PFSK-1 (cell line): ENCODE data around the gene ETFA.

Experiments used
- POLR2AphosphoS5 ChIP-seq: IDR thresholded peaks from 2 replicates; pipeline ENCODE4 v1.6.1; 2012; ENCODE audit warnings: low read depth, mild to moderate bottlenecking, control low read depth, low read length, moderate library complexity
- TF ChIP-seq, protein P1 (sequence below), 2 experiments: IDR thresholded peaks; 2 replicates each; pipeline versions ENCODE4 v1.6.1 to v1.8.0; 2011 to 2012; ENCODE audit warnings: low read depth in 2 of 2, low read length in 2 of 2, control low read depth in 1 of 2, inconsistent platforms in 1 of 2, mild to moderate bottlenecking in 1 of 2, moderate library complexity in 1 of 2; ENCODE audit not compliant: insufficient read depth in 1 of 2

DNA sequence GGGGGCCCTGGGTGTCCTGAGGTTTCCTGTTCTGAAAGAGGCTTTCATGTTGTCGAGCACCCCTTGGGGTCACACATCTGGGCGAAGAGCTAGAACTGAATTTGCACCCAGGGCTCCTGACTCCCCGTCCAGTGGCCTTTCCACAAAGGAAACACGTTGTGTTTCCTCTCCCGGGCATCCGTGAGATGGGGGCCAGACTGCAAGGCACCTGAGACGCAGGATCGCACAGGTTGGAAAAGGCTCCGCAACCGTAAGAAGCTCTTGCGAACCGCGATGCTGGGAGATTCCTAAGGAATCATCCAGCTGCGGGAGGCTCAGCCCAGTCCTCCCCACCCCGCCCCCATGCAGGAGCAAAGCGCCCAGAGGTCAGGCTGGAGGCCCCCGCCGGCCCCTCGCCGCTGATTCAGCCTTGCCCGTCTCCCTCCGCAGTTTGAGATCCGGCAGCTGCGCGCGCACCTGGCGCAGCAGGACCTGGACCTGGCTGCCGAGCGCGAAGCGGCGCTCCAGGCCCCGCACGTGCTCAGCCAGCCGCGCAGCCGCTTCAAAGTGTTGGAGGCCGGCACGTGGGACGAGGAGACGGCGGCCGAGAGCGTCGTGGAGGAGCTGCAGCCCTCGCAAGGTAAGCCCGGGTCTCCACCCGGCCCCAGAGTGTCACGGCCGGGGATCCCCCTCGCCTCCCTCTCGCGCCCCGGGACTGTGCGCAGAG is 119.6 kb downstream of the ETFA start:
- TF ChIP-seq POLR2AphosphoS5: no peak
- TF ChIP-seq, protein P1, sequence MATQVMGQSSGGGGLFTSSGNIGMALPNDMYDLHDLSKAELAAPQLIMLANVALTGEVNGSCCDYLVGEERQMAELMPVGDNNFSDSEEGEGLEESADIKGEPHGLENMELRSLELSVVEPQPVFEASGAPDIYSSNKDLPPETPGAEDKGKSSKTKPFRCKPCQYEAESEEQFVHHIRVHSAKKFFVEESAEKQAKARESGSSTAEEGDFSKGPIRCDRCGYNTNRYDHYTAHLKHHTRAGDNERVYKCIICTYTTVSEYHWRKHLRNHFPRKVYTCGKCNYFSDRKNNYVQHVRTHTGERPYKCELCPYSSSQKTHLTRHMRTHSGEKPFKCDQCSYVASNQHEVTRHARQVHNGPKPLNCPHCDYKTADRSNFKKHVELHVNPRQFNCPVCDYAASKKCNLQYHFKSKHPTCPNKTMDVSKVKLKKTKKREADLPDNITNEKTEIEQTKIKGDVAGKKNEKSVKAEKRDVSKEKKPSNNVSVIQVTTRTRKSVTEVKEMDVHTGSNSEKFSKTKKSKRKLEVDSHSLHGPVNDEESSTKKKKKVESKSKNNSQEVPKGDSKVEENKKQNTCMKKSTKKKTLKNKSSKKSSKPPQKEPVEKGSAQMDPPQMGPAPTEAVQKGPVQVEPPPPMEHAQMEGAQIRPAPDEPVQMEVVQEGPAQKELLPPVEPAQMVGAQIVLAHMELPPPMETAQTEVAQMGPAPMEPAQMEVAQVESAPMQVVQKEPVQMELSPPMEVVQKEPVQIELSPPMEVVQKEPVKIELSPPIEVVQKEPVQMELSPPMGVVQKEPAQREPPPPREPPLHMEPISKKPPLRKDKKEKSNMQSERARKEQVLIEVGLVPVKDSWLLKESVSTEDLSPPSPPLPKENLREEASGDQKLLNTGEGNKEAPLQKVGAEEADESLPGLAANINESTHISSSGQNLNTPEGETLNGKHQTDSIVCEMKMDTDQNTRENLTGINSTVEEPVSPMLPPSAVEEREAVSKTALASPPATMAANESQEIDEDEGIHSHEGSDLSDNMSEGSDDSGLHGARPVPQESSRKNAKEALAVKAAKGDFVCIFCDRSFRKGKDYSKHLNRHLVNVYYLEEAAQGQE (IDR thresholded peaks at IDR 0.05; ENCODE audit: insufficient read depth in 1 of 2, low read depth in 2 of 2, low read length in 2 of 2): no peak
